ENCODE results near the gene GFAP.

Gene GFAP

DNA sequence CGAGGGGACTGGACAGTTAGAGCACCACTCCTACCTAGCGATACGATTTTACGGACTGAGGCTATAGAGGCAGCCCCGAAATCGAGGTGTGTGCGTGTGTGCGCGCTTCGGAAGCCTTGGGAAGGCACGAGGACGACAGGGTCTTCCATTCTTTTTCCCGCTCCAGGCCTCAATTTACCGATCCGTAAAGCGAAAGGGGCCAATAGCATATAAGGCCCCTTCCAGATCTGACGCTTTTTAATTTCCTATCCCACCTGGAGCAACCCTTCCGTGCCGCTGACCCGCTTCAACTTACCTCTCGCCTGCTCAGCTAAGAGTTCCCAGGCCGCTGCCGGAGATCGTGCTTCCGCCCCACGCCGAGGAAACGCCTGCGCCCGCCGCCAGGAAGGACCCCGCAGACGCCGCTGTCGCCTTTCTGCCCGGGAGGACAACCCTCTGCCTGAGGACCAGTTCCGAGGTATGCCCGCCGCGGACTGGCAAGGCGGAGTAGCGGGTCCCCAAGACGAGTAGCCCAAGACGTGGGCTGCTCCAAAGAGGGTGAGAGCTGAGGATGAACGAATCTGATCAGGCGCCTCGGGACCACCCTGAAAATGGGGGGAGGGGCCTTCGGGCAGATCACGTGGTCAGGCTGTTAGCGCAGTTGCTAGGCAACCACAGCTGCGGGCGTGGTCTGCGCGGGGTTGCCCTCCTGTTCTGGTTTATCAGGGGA lies 16.1 kb downstream of the GFAP start, which contains the start of gene EFTUD2:
TSS of gene EFTUD2 (minus strand) at position 372 of the 709 bp plus-strand sequence. CDS start 4,924 bp downstream, outside the sequence.
- DNase-seq: peak in 1 of 2 experiments; percentile 72

DNA sequence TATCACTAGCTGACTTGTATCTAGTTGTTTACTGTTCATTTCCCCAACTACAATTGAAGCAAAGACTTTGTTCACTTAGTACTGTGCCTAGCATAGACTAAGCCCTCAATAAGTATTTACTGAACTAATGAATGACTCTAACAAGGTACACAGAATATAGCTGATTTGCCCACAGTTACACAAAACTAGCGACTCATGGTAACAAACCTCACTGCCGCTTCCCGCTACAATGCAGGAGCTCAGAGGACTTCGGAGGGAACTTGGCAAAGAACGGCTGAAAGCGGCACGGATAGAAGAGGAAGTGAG lies 16.6 kb downstream of the GFAP start:
- no peak for DNase-seq

DNA sequence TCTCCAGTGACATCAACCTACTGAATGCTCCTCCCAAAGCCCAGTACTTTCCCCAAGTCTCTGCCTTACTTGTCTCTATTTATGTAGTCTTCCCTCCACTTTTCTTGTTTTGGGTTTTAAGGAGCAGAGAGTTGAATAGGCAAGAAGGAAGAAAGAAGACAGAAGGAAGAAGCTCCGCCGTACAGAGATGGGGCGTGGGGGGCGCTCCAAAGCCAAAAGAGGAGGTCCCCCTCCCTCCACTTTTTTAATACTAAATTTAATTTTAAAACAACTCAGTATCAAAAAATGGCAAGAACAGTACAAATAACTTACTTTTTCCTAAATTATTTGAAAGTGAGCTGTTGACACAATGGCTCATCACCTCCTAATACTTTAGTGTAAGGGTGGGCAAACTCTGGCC lies 20.7 kb downstream of the GFAP start:
- no peak for DNase-seq

DNA sequence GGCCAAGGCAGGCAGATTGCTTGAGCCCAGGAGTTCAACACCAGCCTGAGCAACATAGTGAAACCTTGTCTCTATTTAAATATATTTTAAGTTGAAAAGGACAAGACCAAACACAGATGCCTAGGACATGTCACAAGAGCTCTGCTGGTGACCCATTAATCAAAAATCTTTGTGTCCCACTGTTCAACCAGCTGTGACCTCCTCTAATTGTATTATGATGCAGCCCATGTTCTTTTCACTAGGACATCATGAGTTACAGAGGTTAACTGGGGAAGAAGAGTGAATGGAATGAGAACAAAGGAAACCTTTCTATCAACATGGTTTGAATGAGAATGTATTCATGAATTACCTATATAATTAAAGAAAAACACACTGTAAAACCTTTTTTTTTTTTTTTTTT lies 23.1 kb downstream of the GFAP start:
- no peak for DNase-seq

DNA sequence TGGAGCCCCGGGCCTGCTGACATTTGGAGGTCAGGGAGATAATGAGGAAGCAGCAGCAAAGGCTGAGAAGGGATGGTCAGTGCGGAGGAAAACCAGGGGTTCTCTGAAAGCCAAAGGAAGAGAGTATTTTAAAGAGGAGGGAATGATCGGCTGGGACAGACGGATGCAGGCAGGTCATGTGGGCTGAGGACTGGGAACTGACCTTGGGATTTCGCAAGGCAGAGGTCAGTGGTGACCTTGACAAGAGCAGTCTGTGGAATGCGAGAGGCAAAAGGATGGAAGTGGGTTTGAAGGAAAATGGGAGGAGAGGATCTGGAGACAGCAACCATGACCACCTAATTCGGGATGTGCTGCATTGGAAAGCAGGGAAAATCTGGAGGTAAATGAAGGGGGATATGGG lies 26.3 kb downstream of the GFAP start:
- no peak for DNase-seq

DNA sequence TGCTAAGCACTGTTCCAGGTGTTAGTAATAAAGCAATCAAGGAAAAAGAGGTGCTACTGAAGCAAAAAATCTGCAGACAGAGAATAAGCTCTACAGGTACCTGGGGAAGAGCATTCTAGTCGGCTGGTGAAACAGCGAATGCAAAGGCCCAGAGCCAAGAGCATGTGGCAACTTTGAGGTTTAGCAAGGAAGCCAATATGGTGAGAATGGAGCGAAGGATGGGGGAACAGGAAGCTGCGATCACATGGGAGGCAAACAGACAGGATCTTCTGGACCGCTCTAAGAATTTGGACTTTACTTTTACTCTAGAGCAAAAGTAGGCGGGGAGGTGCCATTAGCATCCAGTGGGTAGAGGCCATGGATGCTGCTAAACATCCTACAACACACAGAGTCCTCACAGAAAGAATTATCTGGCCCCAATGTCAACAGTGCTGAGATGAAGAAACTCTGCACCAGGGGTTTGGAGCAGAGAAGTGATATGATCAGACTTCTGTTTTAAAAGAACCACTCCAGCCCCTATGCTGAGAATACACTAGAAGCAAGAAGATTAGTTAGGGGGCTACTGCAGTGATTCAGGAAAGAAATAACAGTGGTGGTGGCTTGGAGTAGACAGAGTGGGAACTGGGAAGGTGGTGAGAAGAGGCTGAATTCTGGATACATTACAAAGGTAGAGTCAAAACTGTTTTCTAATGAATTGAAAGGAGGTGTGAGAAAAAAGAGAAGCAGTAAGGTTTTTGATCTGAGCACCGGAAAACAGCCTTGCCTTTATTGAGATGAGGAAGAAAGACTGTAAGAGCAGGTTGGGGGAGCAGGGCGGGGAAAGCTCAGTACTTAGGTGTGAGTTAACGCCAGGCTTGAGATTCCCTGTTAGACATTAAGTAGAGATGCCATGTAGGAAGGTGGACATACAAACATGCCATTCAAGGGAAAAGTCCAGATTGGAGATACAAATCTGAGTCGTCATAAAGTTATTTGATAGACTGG lies 27.0 kb downstream of the GFAP start:
- no peak for DNase-seq

DNA sequence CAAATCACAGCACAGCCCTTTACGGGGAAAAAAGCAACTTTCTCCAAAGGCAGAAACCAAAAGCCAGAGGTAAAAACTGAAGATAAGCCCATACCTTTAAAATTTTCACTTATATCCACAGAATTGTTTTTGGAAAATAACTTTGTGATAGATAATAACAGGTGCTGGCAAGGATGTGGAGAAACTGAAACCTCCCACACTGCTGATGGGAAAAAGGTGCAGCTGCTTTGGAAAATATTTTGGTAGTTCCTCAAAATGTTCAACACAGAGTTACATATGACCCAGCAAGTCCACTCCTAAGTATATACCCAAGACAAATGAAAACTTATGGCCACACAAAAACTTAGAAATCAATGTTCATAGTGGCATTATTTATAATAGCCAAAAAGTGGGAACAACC lies 28.3 kb downstream of the GFAP start:
- no peak for DNase-seq

DNA sequence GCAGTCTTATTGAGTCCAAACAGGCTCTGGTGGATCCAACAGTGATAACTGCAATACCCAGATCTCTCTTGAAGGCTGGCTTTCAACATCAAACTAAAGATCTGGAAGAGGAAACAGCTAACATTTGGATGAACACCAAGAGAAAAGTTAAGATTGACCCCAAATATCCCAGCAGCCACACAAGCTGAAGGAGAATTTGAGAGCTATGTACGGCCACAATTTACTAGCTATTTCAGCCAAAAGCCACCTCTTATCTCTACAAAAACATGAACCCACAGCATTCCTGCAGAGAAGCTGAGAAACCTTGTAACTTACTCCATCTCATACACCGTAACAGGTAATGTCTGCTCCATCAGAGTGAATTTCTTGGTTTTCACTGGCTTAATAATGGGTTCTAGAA lies 30.4 kb downstream of the GFAP start:
- DNase-seq: no peak

DNA sequence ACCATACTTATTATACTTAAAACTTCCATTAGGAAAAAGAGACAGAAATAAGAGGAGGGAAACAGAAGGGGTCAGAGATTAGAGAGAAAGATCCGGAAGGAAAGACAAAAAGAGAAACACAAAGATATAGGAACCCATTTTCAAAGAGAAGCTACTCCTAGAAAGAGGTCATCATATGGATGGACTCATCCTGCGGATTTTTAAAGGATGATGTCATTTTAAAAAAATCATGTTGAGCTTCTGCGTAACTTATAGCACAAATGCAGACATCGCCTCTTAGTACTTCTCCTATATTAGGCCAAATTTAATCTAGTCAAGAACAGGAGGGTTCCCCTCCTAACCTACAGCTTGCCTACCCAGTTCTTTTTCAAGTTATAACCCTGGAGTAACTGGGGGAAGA lies 34.2 kb downstream of the GFAP start:
- no peak for DNase-seq

DNA sequence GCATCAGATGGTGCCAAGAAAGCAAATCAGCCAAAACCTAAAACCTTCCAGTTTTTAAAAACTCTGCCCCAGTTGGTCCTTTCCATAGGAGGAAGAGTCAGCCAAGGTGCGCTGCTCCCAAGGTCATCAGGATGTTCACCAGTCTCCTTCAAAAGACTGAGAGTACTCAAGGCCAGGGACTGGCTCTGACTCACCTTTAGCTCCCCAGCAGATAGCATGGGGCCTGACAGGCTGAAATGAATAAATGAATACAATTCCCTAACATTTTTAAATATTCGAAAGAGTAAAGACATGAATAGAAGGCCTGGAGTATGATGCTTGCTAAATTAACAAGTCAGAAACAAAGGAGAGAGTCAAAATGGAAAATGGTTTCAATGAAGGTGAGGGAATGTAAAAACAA lies 35.2 kb downstream of the GFAP start:
- no peak for DNase-seq

DNA sequence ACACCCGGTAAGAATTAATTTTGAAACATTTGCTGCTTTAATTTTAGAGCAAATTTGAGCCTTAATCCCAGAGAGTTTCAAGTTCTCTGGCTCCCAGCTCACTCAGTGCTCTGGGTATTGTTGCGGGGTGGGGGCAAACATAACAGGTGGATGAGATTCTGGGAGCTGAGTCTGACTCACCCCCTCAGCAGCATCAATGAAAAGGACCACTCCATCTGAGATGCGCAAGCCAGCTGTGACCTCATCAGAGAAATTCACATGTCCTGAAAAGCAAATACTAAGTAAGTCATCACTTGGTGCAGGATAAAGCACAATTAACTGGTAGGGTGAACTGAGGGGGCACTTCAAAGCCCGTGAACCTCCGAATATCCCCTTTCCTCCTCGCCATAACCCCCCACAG lies 35.9 kb downstream of the GFAP start:
- DNase-seq: no peak

DNA sequence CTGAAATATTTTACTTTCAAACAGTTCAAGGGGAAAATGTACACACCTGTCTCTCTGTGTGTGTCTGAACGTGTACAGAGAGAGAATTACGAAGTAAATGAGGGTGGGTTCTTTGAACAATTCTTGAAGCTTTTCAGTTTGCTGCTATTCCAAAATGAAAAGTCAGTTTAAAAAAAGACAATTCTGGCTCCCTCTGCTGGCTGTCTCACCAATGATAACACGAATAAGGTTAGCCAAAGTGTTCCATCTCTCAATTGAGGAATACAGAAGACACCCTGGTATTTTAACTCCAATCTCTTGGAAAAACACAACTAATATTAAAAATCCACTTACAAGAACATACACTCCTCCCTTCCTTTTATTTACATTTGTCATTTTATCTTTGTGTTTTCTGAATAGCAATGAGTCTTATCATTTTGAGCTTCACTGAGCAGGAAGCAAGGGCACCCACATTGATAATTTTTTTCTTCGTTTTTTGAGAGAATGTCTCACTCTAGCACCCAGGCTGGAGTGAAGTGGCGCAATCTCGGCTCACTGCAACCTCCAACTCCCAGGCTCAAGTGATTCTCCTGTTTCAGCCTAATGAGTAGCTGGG lies 36.6 kb downstream of the GFAP start:
- peak in 1 of 2 experiments; percentile 34 for DNase-seq

DNA sequence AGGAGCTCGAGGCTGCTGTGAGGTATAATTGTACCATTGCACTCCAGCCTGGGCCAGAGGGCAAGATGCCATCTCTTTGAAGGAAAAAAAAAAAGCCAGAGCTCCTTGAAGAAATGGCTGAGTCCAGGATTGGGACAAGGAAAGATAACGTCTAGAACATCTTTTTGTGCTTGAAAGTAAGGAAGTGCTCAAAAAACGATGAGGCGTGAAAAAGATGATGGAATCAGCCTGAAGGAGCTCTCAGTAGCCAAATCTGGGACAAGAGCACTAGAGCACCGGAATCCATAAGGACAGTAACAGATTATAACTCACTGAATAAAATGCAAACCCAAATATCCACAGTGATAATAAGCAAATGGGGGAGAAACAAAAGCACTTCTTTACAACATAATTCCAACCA lies 38.2 kb downstream of the GFAP start:
- DNase-seq: no peak

DNA sequence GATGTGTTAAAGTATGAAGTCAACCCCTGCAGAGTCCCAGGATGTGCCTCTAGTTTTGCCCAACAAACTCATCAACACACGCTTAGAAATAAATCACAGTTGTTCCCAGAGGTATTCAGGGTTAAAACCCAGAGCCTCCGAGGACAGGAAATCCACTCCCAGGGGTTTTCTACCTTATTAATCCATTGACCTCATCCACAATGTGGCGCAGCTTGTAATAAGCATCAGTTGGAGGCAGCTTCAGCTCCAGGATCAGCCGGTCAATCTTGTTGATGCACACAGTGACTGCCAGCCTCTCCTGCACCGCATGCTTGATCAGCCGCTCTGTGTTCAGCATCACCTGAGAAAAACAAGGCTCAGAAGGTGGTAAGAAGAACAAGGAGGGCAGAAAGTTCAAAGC lies 39.5 kb downstream of the GFAP start:
- DNase-seq: no peak

DNA sequence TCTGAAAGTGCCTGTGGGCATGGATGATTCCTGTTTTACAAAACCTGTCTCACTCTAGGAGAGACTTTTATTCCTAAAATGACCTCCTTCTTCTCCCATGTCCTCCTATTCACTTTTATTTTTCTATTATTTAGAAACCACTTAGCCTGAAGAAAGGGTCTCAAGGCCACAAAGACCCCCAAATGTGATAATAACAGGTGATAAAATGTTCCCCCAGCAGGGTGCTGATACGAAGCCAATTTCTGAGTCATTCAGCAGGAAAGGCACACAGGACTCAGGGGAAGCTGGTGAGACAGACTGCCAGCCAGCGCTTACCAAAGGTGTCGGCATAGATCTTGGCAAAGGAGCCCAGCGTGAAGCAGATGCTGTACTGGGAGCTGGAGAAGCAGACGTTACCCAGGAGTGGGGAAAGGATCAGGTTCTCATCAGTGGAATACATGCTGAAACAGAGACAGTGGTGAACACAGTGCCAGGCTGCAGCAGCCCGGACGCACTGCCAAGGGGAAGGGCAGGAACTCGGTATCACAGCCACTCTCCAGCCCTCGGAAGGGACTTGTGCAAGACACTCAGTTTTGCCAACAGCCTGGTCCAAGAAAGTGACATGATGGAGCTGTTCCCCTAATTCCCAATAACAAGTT lies 43.0 kb downstream of the GFAP start:
- peak in 1 of 2 experiments; percentile 14 for DNase-seq

DNA sequence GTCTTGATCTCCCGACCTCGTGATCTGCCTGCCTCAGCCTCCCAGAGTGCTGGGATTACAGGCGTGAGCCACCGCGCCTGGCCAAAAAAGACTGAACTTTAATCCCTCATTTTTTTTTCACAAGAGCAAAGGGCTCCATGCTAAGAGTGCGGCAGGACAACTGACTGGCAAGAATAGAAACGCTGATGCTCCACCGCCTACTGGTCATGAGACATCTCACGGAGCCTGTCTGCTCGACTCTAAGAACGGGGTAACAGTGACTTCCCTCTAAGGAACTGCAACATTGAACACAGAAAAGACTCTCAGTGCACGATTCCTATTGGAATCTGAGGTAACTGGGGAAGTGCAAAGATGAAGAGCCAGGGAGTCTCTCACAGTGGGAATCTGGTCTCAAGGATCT lies 43.7 kb downstream of the GFAP start:
- no peak for DNase-seq

DNA sequence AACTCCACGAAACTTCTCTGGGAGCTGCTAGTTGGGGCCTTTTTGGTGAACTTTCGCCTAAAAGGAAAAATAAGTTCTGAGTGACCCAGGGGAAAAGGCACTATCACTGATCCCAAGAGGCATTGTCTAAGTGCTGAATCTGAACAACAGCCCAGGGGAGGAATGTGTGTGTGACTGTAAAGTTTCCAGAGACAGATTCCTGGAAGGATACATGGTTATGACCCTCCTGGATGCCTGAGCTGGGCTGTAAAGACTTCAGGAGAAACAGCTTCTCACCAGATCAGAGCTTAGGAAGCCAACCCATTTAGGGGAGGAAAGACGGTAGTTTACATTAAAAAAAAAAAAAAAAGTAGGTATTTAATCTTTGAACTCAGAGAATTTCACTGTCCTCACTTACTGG lies 47.5 kb downstream of the GFAP start:
- no peak for DNase-seq

DNA sequence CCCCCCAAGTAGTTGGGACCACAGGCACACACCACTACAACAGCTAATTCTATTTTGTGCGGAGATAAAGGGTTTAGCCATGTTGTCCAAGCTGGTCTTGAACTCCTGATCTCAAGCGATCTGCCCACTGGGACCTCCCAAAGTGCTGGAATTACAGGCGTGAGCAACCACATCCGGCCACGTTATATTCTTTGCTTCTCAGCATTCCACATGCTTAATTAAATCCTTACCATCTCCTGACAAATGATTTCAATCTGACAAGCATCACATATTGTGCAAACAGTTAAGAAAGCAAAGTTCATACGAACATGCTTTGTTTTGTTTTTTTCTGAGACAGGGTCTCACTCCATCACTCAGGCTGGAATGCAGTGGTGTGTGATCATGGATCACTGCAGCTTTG lies 49.4 kb downstream of the GFAP start:
- DNase-seq: no peak

DNA sequence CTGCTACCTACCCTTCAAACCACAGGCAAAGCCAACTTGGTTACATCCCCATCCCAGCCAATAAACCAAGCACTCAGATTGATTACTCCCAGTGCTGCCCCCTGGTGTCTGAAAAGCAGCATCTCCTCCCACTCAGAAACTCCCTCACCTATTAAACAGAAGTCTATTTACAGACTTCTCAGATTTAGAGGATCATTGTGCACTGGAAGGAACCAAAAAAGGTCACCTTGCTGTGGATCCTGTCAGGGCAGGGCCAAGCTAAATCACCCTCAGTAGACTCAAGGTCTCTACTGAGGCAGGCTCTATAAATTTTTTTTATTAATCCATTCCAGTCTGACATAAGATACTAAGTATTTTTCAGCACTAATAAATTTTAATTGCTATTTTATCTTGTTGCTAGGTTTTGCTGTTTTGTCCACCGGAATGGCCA lies 50.1 kb downstream of the GFAP start:
- DNase-seq: peak in 1 of 2 experiments; percentile 14

DNA sequence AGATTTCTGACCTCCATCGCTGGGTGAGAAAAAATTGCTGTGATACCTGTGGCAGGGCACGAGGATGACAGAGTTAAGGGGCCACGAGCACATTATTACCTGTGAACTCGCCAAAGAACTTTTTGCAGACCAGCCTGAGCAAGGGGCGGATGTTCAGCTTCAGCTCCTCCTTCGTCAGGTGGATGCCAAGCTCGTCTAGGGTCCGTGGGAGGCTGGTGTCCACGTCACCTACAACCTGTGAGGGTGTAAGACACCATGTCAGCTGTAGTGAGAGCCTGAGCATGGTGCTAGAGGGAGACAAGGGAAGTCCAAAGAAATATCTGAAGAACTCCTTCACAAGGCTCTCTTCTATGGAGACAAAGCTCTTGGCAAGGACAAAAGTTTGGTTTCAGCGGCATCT lies 50.5 kb downstream of the GFAP start:
- no peak for DNase-seq

DNA sequence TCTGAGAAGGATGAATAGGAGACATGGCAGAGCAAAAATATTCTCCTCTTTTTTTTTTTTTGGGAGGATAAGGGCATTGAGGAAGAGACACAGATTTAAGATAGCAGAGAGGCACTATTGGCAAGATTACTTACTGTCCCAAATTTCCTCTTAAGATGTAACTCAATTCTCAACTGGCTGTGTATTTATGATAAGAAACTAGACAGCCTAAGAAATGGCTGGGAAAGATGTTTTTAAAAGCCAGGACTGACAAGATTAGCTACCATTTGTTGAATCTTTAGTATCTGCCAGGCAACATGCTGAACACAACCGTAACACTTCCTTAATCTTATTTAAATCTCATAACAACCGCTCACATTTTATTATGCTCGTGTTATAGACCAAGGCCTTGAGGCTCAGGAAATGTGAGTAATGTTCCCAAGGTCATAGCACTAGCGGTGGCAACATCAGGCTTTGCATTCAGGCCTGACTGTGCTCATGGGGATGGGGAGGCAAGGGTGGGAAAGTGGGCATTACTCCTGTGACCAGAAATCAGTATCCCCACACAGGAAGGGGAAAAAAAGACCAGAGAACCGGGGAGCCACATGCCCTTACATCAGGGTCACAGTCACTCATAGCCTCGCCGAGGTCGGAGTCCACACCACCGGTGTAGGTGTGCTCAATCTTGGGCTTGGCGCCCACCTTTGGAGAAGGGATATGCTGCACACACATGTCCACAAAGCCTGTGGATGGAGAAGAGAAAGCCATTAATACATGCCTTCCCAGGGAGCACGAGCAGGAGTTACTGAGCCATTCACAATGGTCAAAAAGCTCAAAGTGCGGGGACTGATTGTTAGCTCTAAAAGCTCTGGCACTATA lies 52.0 kb downstream of the GFAP start:
- no peak for DNase-seq

DNA sequence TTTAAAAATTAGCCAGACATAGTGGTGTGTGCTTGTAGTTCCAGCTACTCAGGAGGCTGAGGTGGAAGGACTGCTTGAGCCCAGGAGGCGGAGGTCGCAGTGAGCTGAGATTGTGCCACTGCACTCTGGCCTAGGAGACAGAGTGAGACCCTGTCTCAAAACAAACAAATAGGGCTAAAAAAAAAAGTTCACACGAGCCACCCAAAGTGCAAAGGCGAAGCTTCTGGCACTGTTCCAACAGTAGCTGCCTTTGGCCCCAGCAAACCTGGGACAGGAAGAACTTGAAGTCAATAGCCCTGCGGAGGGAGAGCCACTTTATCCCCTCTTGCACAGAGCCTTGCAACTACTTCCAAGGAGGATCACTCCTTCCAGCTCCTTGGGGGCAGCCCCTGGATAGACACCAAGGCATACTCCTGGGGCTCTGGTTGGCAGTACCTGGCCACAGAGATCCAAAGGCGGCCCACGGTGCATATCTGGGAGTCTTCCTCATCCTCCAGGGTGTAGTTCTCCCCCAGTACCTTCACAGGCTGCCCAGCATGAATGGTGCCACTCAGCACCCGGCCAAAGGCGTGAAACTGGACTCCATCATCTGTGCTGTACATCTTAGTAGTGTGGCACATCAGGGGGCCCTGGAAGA lies 52.9 kb downstream of the GFAP start:
- DNase-seq: no peak

Data from cerebellar nuclear complex (tissue), 1 donor.